GM12878 (cell line): ENCODE data around the gene DAAM1. TPM values are rescaled to one million over a fixed set of nuclear protein-coding genes. Genes with fewer than 3 reads are reported as not detected.

ENCODE experiments used
- ATAC-seq: fragments of 200-7000 bp; cut with Tn5 transposase; 3 replicates; pipeline ENCODE4 v1.9.1; 2020; ENCODE audit warnings: mild to moderate bottlenecking, moderate library complexity
- BruUV-seq: library from RNA; stranded (reverse); fragments of 400-500 nt; replicated peaks from 2 replicates; lab custom pipeline; 2021; lab: Mats Ljungman, UMichigan
- CTCF ChIA-PET: fragments of 300-600 bp; sonication (Branson Sonifier 250); formaldehyde crosslinking; extraction: SDS; loops from one replicate; lab custom pipeline; 2021; ENCODE audit warnings: inconsistent platforms; lab: Yijun Ruan, JAX
- POLR2A ChIA-PET: fragments of 350-600 bp; formaldehyde crosslinking; extraction: SDS; loops from one replicate; lab custom pipeline; 2021; ENCODE audit warnings: inconsistent platforms; lab: Charles Lee
- RAD21 ChIA-PET: fragments of 300-600 bp; sonication (Branson Sonifier 250); formaldehyde crosslinking; loops from one replicate; lab custom pipeline; 2023; ENCODE audit warnings: antibody characterized with exemption; ENCODE audit not compliant: unreplicated experiment; lab: Charles Lee
- SMC1A ChIA-PET: fragments of 300-600 bp; sonication (Branson Sonifier 250); formaldehyde crosslinking; loops from one replicate; lab custom pipeline; 2023; ENCODE audit not compliant: unreplicated experiment, uncharacterized antibody; lab: Charles Lee
- DNase-seq: peaks from one replicate; pipeline ENCODE4 v3.0.0-alpha.2; 2011; ENCODE audit warnings: low read depth, low spot score
- FAIRE-seq: peaks from 3 replicates; lab custom pipeline; 2011; peaks lifted over from hg19 to GRCh38; lab: Jason Lieb, UNC
- H2AFZ ChIP-seq: 2 replicates; pipeline ENCODE4 v1.6.0; 2011; ENCODE audit warnings: low read depth, low read length, control low read depth; ENCODE audit not compliant: control insufficient read depth
- H3K27ac ChIP-seq: 2 replicates; pipeline ENCODE4 v1.5.1; 2011; ENCODE audit warnings: control low read depth; ENCODE audit not compliant: control insufficient read depth, insufficient read depth
- H3K27me3 ChIP-seq, 2 experiments: replicated peaks in 1 of 2; 2 replicates each; pipeline versions ENCODE4 v1.6.0 to v1.6.1; 2011; ENCODE audit warnings: low read length in 1 of 2; ENCODE audit not compliant: control insufficient read depth in 2 of 2, insufficient read depth in 2 of 2
- H3K36me3 ChIP-seq, 2 experiments: 2 replicates each; pipeline ENCODE4 v1.5.1; 2011; ENCODE audit warnings: low read length in 1 of 2; ENCODE audit not compliant: control insufficient read depth in 2 of 2, insufficient read depth in 2 of 2
- H3K4me1 ChIP-seq: 2 replicates; pipeline ENCODE4 v1.6.1; 2011; ENCODE audit warnings: mild to moderate bottlenecking, low read length, moderate library complexity, mixed read lengths; ENCODE audit not compliant: control insufficient read depth, insufficient read depth
- H3K4me2 ChIP-seq: 2 replicates; pipeline ENCODE4 v1.6.0; 2011; ENCODE audit warnings: control low read depth; ENCODE audit not compliant: control insufficient read depth, insufficient read depth
- H3K4me3 ChIP-seq: fragments of 200-600 bp; sonication (generic); 2 replicates; pipeline ENCODE4 v1.5.1; 2016
- H3K79me2 ChIP-seq: 2 replicates; pipeline ENCODE4 v1.6.0; 2011; ENCODE audit warnings: low read length; ENCODE audit not compliant: control insufficient read depth, insufficient read depth
- H3K9ac ChIP-seq: 2 replicates; pipeline ENCODE4 v1.8.0; 2011; ENCODE audit warnings: low read length, control low read depth, mixed read lengths; ENCODE audit not compliant: control insufficient read depth, insufficient read depth
- H3K9me3 ChIP-seq: replicated peaks from 3 replicates; pipeline ENCODE4 v1.5.1; 2011; ENCODE audit warnings: mild to moderate bottlenecking, low read length; ENCODE audit not compliant: control insufficient read depth, insufficient read depth
- H4K20me1 ChIP-seq: 2 replicates; pipeline ENCODE4 v1.6.0; 2011; ENCODE audit not compliant: control insufficient read depth, insufficient read depth
- CBFB ChIP-seq: IDR thresholded peaks from 2 replicates; pipeline ENCODE4 v1.6.1; 2016; ENCODE audit warnings: antibody characterized with exemption, low read depth
- FOXM1 ChIP-seq: IDR thresholded peaks from 2 replicates; pipeline ENCODE4 v1.6.1; 2012; ENCODE audit warnings: low read depth, mild to moderate bottlenecking, inconsistent platforms, low read length, moderate library complexity
- GATAD2B ChIP-seq: fragments of 450-650 bp; conservative IDR thresholded peaks from 2 replicates; pipeline ENCODE4 v1.6.1; 2017; ENCODE audit warnings: low read depth, mild to moderate bottlenecking, moderate library complexity
- JUND ChIP-seq: IDR thresholded peaks from 2 replicates; pipeline ENCODE4 v1.6.1; 2012; ENCODE audit warnings: low read depth, mild to moderate bottlenecking, low read length, improper control_type of control experiment, moderate library complexity
- NBN ChIP-seq: fragments of 450-650 bp; IDR thresholded peaks from 2 replicates; pipeline ENCODE4 v1.6.1; 2016
- NR2F1 ChIP-seq: fragments of 450-650 bp; conservative IDR thresholded peaks from 2 replicates; pipeline ENCODE4 v1.6.1; 2017; ENCODE audit warnings: mild to moderate bottlenecking
- PBX3 ChIP-seq: IDR thresholded peaks from 2 replicates; pipeline ENCODE4 v1.6.1; 2011; ENCODE audit warnings: mild to moderate bottlenecking, low read depth, low read length, moderate library complexity; ENCODE audit not compliant: insufficient replicate concordance
- RAD51 ChIP-seq: fragments of 450-650 bp; IDR thresholded peaks from 2 replicates; pipeline ENCODE4 v1.6.1; 2016; ENCODE audit warnings: moderate library complexity, mild to moderate bottlenecking, inconsistent platforms
- SREBF1 ChIP-seq: IDR thresholded peaks from 2 replicates; pipeline ENCODE4 v1.6.1; 2012; ENCODE audit warnings: mild to moderate bottlenecking, low read length
- STAT1 ChIP-seq: fragments of 450-650 bp; conservative IDR thresholded peaks from 2 replicates; pipeline ENCODE4 v1.6.1; 2014; ENCODE audit warnings: antibody characterized with exemption, mild to moderate bottlenecking
- STAT3 ChIP-seq: IDR thresholded peaks from 2 replicates; pipeline ENCODE4 v1.6.1; 2011; ENCODE audit warnings: low read depth, low read length, improper control_type of control experiment
- ZNF384 ChIP-seq: IDR thresholded peaks from 2 replicates; pipeline ENCODE4 v1.6.1; 2012; ENCODE audit warnings: low read depth, mild to moderate bottlenecking, low read length, improper control_type of control experiment, borderline replicate concordance
- WGBS: methylation state at CpG from one replicate; pipeline ENCODE4 v1.1.6; 2016; ENCODE audit warnings: low lambda C conversion rate; ENCODE audit not compliant: insufficient replicate concordance, insufficient coverage; ENCODE audit errors: missing lambda C conversion rate; 5-methylcytosine and 5-hydroxymethylcytosine counted together
- in situ Hi-C: fragments of 300-500 bp; cut with MboI; formaldehyde crosslinking; loops from 9 replicates; pipeline ENCODE4 v1.14.3; 2018; ENCODE audit warnings: mixed read lengths
- intact Hi-C: fragments of 100-400 bp; cut with micrococcal nuclease; formaldehyde crosslinking; loops from one replicate; pipeline ENCODE4 v1.14.2; 2022; ENCODE audit not compliant: unreplicated experiment
- polyA plus RNA-seq, 11 experiments: library from polyadenylated mRNA; depleted of rRNA in 4 of 11; unstranded in 6 of 11; stranded (reverse) in 5 of 11; fragments of >200 nt; fragmentation: Nextera tagmentation in 4 of 11; fragmentation: Illumina TruSeq in 1 of 11; extraction: Ambion mirVana in 4 of 11; extraction: Trizol in 1 of 11; gene quantifications; 1 replicate in 1 of 11; 2 replicates in 10 of 11; pipeline versions ENCODE4 v1.2.1 to v1.2.3, GENCODE V29; 2011 to 2016; ENCODE audit warnings: inconsistent platforms in 2 of 11, missing spikeins in 2 of 11, low read depth in 1 of 11
- total RNA-seq, 4 experiments: library from RNA; depleted of rRNA in 3 of 4; stranded (reverse); fragments of >200 nt in 3 of 4; fragmentation: Illumina TruSeq in 1 of 4; extraction: Trizol in 1 of 4; gene quantifications; 2 replicates each; pipeline versions ENCODE4 v1.2.1 to v1.2.3, GENCODE V29; 2013 to 2021

Gene DAAM1
- total and polyA plus RNA-seq, 10 of the 15 experiments (the other 5 are each of a cell fraction or from before 2014, with no cell fraction given): 13.8 to 32.4 (median 24.2) TPM

- intact Hi-C loops: loop anchor here (5.0 kb wide), 1 partner anchor 1143 kb away; the partner anchor contains the start of gene ACTR10
- no TSS peak for BruUV-seq
- WGBS: 92% methylated on average over 10 of the region's 10 CpGs
Measured at GRCh38 chr14:59344691-59345455, 156.4 kb downstream of the DAAM1 start.

More at GRCh38 chr14:59344691-59345455, 156.4 kb downstream of the DAAM1 start:
- Histone ChIP-seq H3K27me3 (no peaks in the 10 kb centered on the region), H3K79me2 (no peaks in the 10 kb centered on the region), H3K9me3 (no peaks in the 10 kb centered on the region), H3K4me3 (no peak overlapping the region)
- DNase-seq: no peak
- POLR2A ChIA-PET: interaction anchor here (0.7 kb wide), 1 partner anchor 10 kb away, joined by 7 read pairs; no protein-coding TSS in a partner anchor
- SMC1A ChIA-PET: interaction anchor here (0.7 to 1.6 kb wide), 5 partner anchors 9 to 200 kb away, joined by 3 to 6 read pairs (median 3); no protein-coding TSS in a partner anchor
- in situ Hi-C loops: no loop called here
- TF ChIP-seq RAD51 (no peak), STAT1 (no peak), PBX3 (no peak), SREBF1 (no peak), NR2F1 (no peak), FOXM1 (no peak), ZNF384 (no peak), JUND (no peak), GATAD2B (no peak), CBFB (no peak), NBN (no peak), STAT3 (no peak)
- TF ChIP-seq, all 136 proteins: peak for 0
- CTCF ChIA-PET: interaction anchor here (0.8 to 1.4 kb wide), 3 partner anchors 40 to 219 kb away, joined by 3 read pairs; no protein-coding TSS in a partner anchor
- H3K36me3 ChIP-seq: peaks cover 2 to 5% of the 10 kb centered on the region in 2 experiments; a peak in 2 of 4 replicates
- H2AFZ ChIP-seq: no peak overlapping the region
- H3K4me1 ChIP-seq: no peaks in the 10 kb centered on the region
- RAD21 ChIA-PET: no interaction called here
- H3K4me2 ChIP-seq: no peak overlapping the region
- FAIRE-seq (no peak), ATAC-seq (no peak)
- H3K9ac ChIP-seq: no peak overlapping the region
- H4K20me1 ChIP-seq: no peaks in the 10 kb centered on the region
- H3K27ac ChIP-seq: no peak overlapping the region
